Measurements from ENCODE around the gene DNAJC24. TPM values are rescaled to one million over a fixed set of nuclear protein-coding genes. Genes with fewer than 3 reads are reported as not detected.
A peak's percentile ranks its signal among the peaks of the same experiment; 100 is the strongest.

DNAJC24 gene, protein sequence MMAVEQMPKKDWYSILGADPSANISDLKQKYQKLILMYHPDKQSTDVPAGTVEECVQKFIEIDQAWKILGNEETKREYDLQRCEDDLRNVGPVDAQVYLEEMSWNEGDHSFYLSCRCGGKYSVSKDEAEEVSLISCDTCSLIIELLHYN
- total RNA-seq (2013; cell fraction: nucleolus; rRNA removed), result 44.6 and 52.9 TPM in 2 replicates
- total RNA-seq (2014; rRNA removed) (12.1 and 14.9 TPM in 2 replicates), total RNA-seq (2014; rRNA removed; fragmentation: Illumina TruSeq; extraction: Trizol) (20.4 and 25.1 TPM in 2 replicates), total RNA-seq (2021) (13.3 and 16.3 TPM in 2 replicates), polyA plus RNA-seq (2011; rRNA removed) (25.4 and 54.4 TPM in 2 replicates), polyA plus RNA-seq (2014; fragmentation: Illumina TruSeq; extraction: Trizol) (18.6 and 19.4 TPM in 2 replicates), polyA plus RNA-seq (2014; fragmentation: Nextera tagmentation; extraction: Ambion mirVana) (10 to 100 TPM; 10.0 to 11.1 TPM), polyA plus RNA-seq (2014; rRNA removed) (11.4 and 12.5 TPM in 2 replicates), polyA plus RNA-seq (2016; fragmentation: Nextera tagmentation; extraction: Ambion mirVana) (10 to 100 TPM; 13.5 to 14.1 TPM), polyA minus RNA-seq (2011; rRNA and poly(A)+ RNA removed) (10.3 and 12.4 TPM in 2 replicates), Bru-seq, nascent RNA (percentile 76 among the genes with signal in this experiment), BruChase-seq, experiment 1, labeled RNA remaining after a 6-hour chase (percentile 71 among the genes with signal in this experiment), BruChase-seq, experiment 2, labeled RNA remaining after a 2-hour chase (percentile 72 among the genes with signal in this experiment)
- 11.6 TPM for polyA plus RNA-seq (2011; ENCODE audit: low read depth)
- polyA plus RNA-seq (2011; cell fraction: cytosol; rRNA removed), result 7.5 and 8.3 TPM in 2 replicates
- polyA plus RNA-seq (2011; cell fraction: nucleus; rRNA removed), result 19.3 and 21.5 TPM in 2 replicates
- 8.2 and 8.5 TPM in 2 replicates for polyA plus RNA-seq (2012)
- 5.9 and 6.1 TPM in 2 replicates for polyA minus RNA-seq (2011; cell fraction: cytosol; rRNA and poly(A)+ RNA removed)
- polyA minus RNA-seq (2011; cell fraction: nucleus; rRNA and poly(A)+ RNA removed), result 19.1 and 30.9 TPM in 2 replicates
- long read RNA-seq, experiment 1, partial matches to known transcripts, result 0 of 4 reads
- long read RNA-seq, experiment 1, other reads (novel, unspliced or antisense), result 0 of 4 reads
- long read RNA-seq, experiment 2, transcript DNAJC24-209 (3 exons, 2,745 nt), result major isoform, 6 of 23 reads
- long read RNA-seq, experiment 2, partial matches to known transcripts, result 5 of 23 reads
- long read RNA-seq, experiment 2, other reads (novel, unspliced or antisense), result 8 of 23 reads

DNA sequence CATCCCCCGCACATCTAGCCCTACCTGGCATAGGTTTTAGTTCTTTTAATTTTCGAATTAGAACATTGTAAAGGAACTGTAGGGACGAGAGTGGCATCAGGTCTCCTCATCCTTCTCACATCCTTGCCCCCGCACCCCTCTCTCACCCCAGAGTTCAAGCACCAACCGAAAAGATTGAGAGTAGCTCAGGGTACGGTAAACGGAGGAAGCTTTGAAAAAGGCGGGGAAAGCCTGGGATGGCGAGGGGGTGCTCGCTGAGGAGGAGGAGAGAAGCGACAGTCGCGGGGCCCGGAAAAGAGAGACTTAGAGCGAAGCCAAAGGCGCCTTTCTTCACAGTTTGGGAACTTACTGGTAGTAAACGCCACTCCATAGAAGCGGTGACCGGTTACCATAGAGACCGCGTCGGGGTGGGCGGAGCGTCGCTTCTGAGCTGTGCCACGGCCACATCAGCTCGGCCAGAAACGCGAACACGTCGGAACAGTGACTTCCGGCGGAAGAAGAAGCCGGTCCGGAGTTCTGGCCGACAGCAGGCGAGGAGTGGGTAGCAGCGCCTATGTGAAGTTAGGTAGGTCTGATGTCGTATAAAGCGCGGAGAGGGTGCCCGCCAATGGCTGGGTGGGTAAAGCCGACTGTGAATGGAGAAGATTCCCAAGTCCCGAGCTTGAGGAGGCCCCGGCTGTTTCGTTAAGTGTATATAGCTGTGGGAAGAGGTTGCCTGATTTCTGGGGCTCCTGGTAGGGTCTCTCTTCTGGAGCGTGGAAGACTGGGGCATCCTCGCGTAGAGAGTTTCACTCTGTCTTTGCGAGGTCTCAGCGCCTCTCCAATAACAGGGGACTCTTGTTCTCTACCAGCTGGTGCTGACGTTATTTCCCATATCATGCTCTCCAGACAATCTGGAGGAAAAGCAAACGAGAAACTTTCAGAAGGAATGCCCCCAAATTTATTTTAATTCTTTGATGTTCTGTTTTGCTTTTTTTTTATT is at the start of gene DNAJC24, which contains the start of gene DCDC1:
TSS of gene DNAJC24 (plus strand) at position 513 of the 982 bp plus-strand sequence. CDS start 889 bp downstream, outside the sequence.
TSS of gene DCDC1 (minus strand) at position 392 of the 982 bp plus-strand sequence. CDS start 41,459 bp downstream, outside the sequence.
- RAD21 ChIA-PET (ENCODE audit: unreplicated experiment), result interaction anchor here (0.9 to 1.2 kb wide), 2 partner anchors 263 to 588 kb away, joined by 3 to 4 read pairs; no protein-coding TSS in a partner anchor
- Histone ChIP-seq H3K4me2 (ENCODE audit: control insufficient read depth, insufficient read depth) (peak within 1 kb of the TSS; percentile 61), H3K36me3 (ENCODE audit: control insufficient read depth in 2 of 2, insufficient read depth in 2 of 2, low read length in 1 of 2) (no peaks in the 10 kb centered on the region), H2AFZ (ENCODE audit: control insufficient read depth, low read depth, low read length) (peak within 1 kb of the TSS; percentile 96), H3K27me3 (replicated peaks in 1 of 2; ENCODE audit: control insufficient read depth in 2 of 2, insufficient read depth in 2 of 2, low read length in 1 of 2) (no peaks in the 10 kb centered on the region; a peak in 1 of 4 replicates), H3K9me3 (replicated peaks; ENCODE audit: control insufficient read depth, insufficient read depth, low read length) (no peaks in the 10 kb centered on the region), H3K4me3 (peak within 1 kb of the TSS; percentile 81), H3K9ac (ENCODE audit: control insufficient read depth, insufficient read depth, low read length) (peak within 1 kb of the TSS; percentile 92), H3K4me1 (ENCODE audit: control insufficient read depth, insufficient read depth, low read length) (no peaks in the 10 kb centered on the region), H3K79me2 (ENCODE audit: control insufficient read depth, insufficient read depth, low read length) (peaks cover 9% of the 10 kb centered on the region), H4K20me1 (ENCODE audit: control insufficient read depth, insufficient read depth) (no peaks in the 10 kb centered on the region), H3K27ac (ENCODE audit: control insufficient read depth, insufficient read depth) (peak within 1 kb of the TSS; percentile 70)
- ATAC-seq (peak; percentile 98), FAIRE-seq (peak; percentile 98), DNase-seq (ENCODE audit: low read depth, low spot score) (peak; percentile 76)
- POLR2A ChIA-PET, result interaction anchor here (0.7 kb wide), 2 partner anchors 35 to 146 kb away, joined by 3 read pairs; no protein-coding TSS in a partner anchor
- SMC1A ChIA-PET (ENCODE audit: uncharacterized antibody, unreplicated experiment), result interaction anchor here (0.7 to 1.4 kb wide), 3 partner anchors 9 to 587 kb away, joined by 3 read pairs; no protein-coding TSS in a partner anchor
- CTCF ChIA-PET, result interaction anchor here (0.7 to 2.6 kb wide), 8 partner anchors 9 to 589 kb away, joined by 3 to 10 read pairs (median 3); no protein-coding TSS in a partner anchor
- WGBS (ENCODE audit: insufficient coverage, insufficient replicate concordance, low lambda C conversion rate, missing lambda C conversion rate), result 3% methylated on average over 41 of the region's 53 CpGs
- TSS peak; percentile 84 for BruUV-seq (replicated peaks)
- in situ Hi-C loops (cut with MboI), result no loop called here
- intact Hi-C loops (cut with micrococcal nuclease; ENCODE audit: unreplicated experiment), result no loop called here
- TF ChIP-seq BHLHE40 (IDR thresholded peaks at IDR 0.05; ENCODE audit: borderline replicate concordance in 1 of 2, low read depth in 2 of 2, low read length in 1 of 2) (peak in 1 of 2 experiments; percentile 47; a peak in 1 of 4 replicates), EGR1 (IDR thresholded peaks at IDR 0.05; ENCODE audit: borderline replicate concordance in 1 of 2, low read depth in 2 of 2, low read length in 2 of 2) (peak; percentile 57 to 64), EP300 (IDR thresholded peaks at IDR 0.05; ENCODE audit: borderline replicate concordance in 1 of 2, control insufficient read depth in 1 of 2, low read depth in 2 of 2, low read length in 2 of 2) (no peak; a peak in 1 of 4 replicates), RFX5 (IDR thresholded peaks at IDR 0.05; ENCODE audit: low read depth, low read length) (peak; percentile 27; the same call in 1 of the 2 replicates), NR2C1 (IDR thresholded peaks at IDR 0.05) (peak; percentile 47; the same call in 1 of the 2 replicates), ZNF274 (IDR thresholded peaks at IDR 0.05; ENCODE audit: insufficient read depth, insufficient read length) (no peak), TCF12 (IDR thresholded peaks at IDR 0.05; ENCODE audit: low read depth, low read length) (peak; percentile 63; the same call in 1 of the 2 replicates)
- TF ChIP-seq, protein P1, sequence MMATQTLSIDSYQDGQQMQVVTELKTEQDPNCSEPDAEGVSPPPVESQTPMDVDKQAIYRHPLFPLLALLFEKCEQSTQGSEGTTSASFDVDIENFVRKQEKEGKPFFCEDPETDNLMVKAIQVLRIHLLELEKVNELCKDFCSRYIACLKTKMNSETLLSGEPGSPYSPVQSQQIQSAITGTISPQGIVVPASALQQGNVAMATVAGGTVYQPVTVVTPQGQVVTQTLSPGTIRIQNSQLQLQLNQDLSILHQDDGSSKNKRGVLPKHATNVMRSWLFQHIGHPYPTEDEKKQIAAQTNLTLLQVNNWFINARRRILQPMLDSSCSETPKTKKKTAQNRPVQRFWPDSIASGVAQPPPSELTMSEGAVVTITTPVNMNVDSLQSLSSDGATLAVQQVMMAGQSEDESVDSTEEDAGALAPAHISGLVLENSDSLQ (IDR thresholded peaks at IDR 0.05), result peak; percentile 85
- TF ChIP-seq, protein P2, sequence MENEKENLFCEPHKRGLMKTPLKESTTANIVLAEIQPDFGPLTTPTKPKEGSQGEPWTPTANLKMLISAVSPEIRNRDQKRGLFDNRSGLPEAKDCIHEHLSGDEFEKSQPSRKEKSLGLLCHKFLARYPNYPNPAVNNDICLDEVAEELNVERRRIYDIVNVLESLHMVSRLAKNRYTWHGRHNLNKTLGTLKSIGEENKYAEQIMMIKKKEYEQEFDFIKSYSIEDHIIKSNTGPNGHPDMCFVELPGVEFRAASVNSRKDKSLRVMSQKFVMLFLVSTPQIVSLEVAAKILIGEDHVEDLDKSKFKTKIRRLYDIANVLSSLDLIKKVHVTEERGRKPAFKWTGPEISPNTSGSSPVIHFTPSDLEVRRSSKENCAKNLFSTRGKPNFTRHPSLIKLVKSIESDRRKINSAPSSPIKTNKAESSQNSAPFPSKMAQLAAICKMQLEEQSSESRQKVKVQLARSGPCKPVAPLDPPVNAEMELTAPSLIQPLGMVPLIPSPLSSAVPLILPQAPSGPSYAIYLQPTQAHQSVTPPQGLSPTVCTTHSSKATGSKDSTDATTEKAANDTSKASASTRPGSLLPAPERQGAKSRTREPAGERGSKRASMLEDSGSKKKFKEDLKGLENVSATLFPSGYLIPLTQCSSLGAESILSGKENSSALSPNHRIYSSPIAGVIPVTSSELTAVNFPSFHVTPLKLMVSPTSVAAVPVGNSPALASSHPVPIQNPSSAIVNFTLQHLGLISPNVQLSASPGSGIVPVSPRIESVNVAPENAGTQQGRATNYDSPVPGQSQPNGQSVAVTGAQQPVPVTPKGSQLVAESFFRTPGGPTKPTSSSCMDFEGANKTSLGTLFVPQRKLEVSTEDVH (IDR thresholded peaks at IDR 0.05; ENCODE audit: low read depth, partially characterized antibody), result peak; percentile 88

Measured in GM12878 (cell line).